ENCODE results near the gene CLEC2A. TPM values are rescaled to one million over a fixed set of nuclear protein-coding genes. Genes with fewer than 3 reads are reported as not detected.

Gene CLEC2A
- total RNA-seq, 5 donors from 2014 or later (not counting 1 experiment from before 2014, with no cell fraction given), result not detected

GRCh38 chr12:9919443-9919842, 12.7 kb downstream of the CLEC2A start:
- Mint-ChIP-seq H3K4me1 (peaks cover 10 to 19% (median 12%) of the 10 kb centered on the region in 3 donors), H3K27ac (no peak overlapping the region), H3K4me3 (no peak overlapping the region), H3K27me3 (peaks cover 2 to 3% of the 10 kb centered on the region in 2 donors), H3K36me3 (no peaks in the 10 kb centered on the region), H3K9me3 (no peaks in the 10 kb centered on the region)
- ChIA-PET POLR2A (no interaction called here), CTCF (interaction anchor here in 1 of 2 donors (1.4 kb wide), 1 partner anchor 106 kb away, joined by 3 read pairs; no protein-coding TSS in a partner anchor)
- Histone ChIP-seq H3K4me1 (ENCODE audit: control insufficient read depth in 1 of 2, extremely low read depth in 1 of 2, insufficient read depth in 2 of 2, low read length in 2 of 2) (peaks cover 0 to 2% of the 10 kb centered on the region in 2 experiments), H3K36me3 (ENCODE audit: control insufficient read depth in 2 of 2, extremely low read depth in 1 of 2, insufficient read depth in 1 of 2, low read length in 1 of 2) (no peaks in the 10 kb centered on the region), H3K9me3 (no peaks in the 10 kb centered on the region), H3K4me3 (ENCODE audit: control insufficient read depth in 1 of 2, extremely low read depth in 1 of 2, low read length in 1 of 2) (no peak overlapping the region), H3K27me3 (replicated peaks in 1 of 2; ENCODE audit: control insufficient read depth in 2 of 2, extremely low read depth in 1 of 2, insufficient read depth in 2 of 2, low read length in 1 of 2) (peaks cover 0 to 12% of the 10 kb centered on the region in 2 experiments), H3K27ac (ENCODE audit: low read length) (no peak overlapping the region)
- no CpG with 5 or more reads among the region's 3 CpGs for WGBS (ENCODE audit: insufficient coverage)
- ATAC-seq (replicated peaks in 1 of 4) (no peak), DNase-seq (no peak)

- Mint-ChIP-seq H3K9me3 (peaks cover 10 to 24% (median 21%) of the 10 kb centered on the region in 3 donors), H3K27ac (no peak overlapping the region), H3K36me3 (peaks cover 4% of the 10 kb centered on the region), H3K4me1 (peaks cover 26 to 32% (median 27%) of the 10 kb centered on the region in 3 donors), H3K27me3 (no peaks in the 10 kb centered on the region), H3K4me3 (no peak overlapping the region)
- DNase-seq (no peak), ATAC-seq (replicated peaks in 1 of 4) (no peak)
- POLR2A ChIA-PET, result no interaction called here
- Histone ChIP-seq H3K9me3 (peaks cover 4% of the 10 kb centered on the region), H3K4me3 (ENCODE audit: control insufficient read depth in 1 of 2, extremely low read depth in 1 of 2, low read length in 1 of 2) (no peak overlapping the region), H3K27ac (ENCODE audit: low read length) (no peak overlapping the region), H3K36me3 (ENCODE audit: control insufficient read depth in 2 of 2, extremely low read depth in 1 of 2, insufficient read depth in 1 of 2, low read length in 1 of 2) (no peaks in the 10 kb centered on the region), H3K27me3 (replicated peaks in 1 of 2; ENCODE audit: control insufficient read depth in 2 of 2, extremely low read depth in 1 of 2, insufficient read depth in 2 of 2, low read length in 1 of 2) (no peaks in the 10 kb centered on the region), H3K4me1 (ENCODE audit: control insufficient read depth in 1 of 2, extremely low read depth in 1 of 2, insufficient read depth in 2 of 2, low read length in 2 of 2) (peaks cover 0 to 9% of the 10 kb centered on the region in 2 experiments)
- CTCF ChIA-PET, result interaction anchor here in 1 of 2 donors (0.5 kb wide), 1 partner anchor 229 kb away, joined by 3 read pairs; no protein-coding TSS in a partner anchor
Measured at GRCh38 chr12:9911708-9912107, 20.5 kb downstream of the CLEC2A start.

GRCh38 chr12:9910716-9911421, 21.3 kb downstream of the CLEC2A start:
- POLR2A ChIA-PET, result interaction anchor here in 1 of 2 donors (0.5 kb wide), 1 partner anchor 14 kb away, joined by 11 read pairs; no protein-coding TSS in a partner anchor
- no peaks in the 10 kb centered on the region for H3K36me3 ChIP-seq (ENCODE audit: control insufficient read depth in 2 of 2, extremely low read depth in 1 of 2, insufficient read depth in 1 of 2, low read length in 1 of 2)

GRCh38 chr12:9909724-9910123, 22.4 kb downstream of the CLEC2A start:
- no peak for ATAC-seq (replicated peaks in 1 of 4)
- H3K27me3 Mint-ChIP-seq, result no peaks in the 10 kb centered on the region
- peaks cover 4% of the 10 kb centered on the region for H3K36me3 Mint-ChIP-seq
- H3K27ac ChIP-seq (ENCODE audit: low read length), result no peak overlapping the region
- peaks cover 4% of the 10 kb centered on the region for H3K9me3 ChIP-seq
- H3K4me1 Mint-ChIP-seq, result peaks cover 38 to 46% (median 40%) of the 10 kb centered on the region in 3 donors
- no peaks in the 10 kb centered on the region for H3K27me3 ChIP-seq (replicated peaks in 1 of 2; ENCODE audit: control insufficient read depth in 2 of 2, extremely low read depth in 1 of 2, insufficient read depth in 2 of 2, low read length in 1 of 2)
- peaks cover 7 to 17% of the 10 kb centered on the region in 2 experiments for H3K4me1 ChIP-seq (ENCODE audit: control insufficient read depth in 1 of 2, extremely low read depth in 1 of 2, insufficient read depth in 2 of 2, low read length in 2 of 2)
- POLR2A ChIA-PET, result interaction anchor here in 1 of 2 donors (0.6 kb wide), 1 partner anchor 262 kb away, joined by 3 read pairs; no protein-coding TSS in a partner anchor
- H3K36me3 ChIP-seq (ENCODE audit: control insufficient read depth in 2 of 2, extremely low read depth in 1 of 2, insufficient read depth in 1 of 2, low read length in 1 of 2), result no peaks in the 10 kb centered on the region
- H3K4me3 Mint-ChIP-seq, result no peak overlapping the region
- peak overlapping the region in 1 of 2 donors; percentile 28 for H3K27ac Mint-ChIP-seq
- peaks cover 10 to 24% (median 21%) of the 10 kb centered on the region in 3 donors for H3K9me3 Mint-ChIP-seq
- H3K4me3 ChIP-seq (ENCODE audit: control insufficient read depth in 1 of 2, extremely low read depth in 1 of 2, low read length in 1 of 2), result no peak overlapping the region
- CTCF ChIA-PET, result interaction anchor here (0.6 to 1.1 kb wide), 4 partner anchors 12 to 293 kb away, joined by 3 to 5 read pairs (median 4); no protein-coding TSS in a partner anchor
- no peak for DNase-seq

More at GRCh38 chr12:9910716-9911421, 21.3 kb downstream of the CLEC2A start:
- DNase-seq (no peak), ATAC-seq (replicated peaks in 1 of 4) (no peak)
- Histone ChIP-seq H3K9me3 (peaks cover 4% of the 10 kb centered on the region), H3K27ac (ENCODE audit: low read length) (no peak overlapping the region), H3K4me1 (ENCODE audit: control insufficient read depth in 1 of 2, extremely low read depth in 1 of 2, insufficient read depth in 2 of 2, low read length in 2 of 2) (peaks cover 7 to 17% of the 10 kb centered on the region in 2 experiments), H3K27me3 (replicated peaks in 1 of 2; ENCODE audit: control insufficient read depth in 2 of 2, extremely low read depth in 1 of 2, insufficient read depth in 2 of 2, low read length in 1 of 2) (no peaks in the 10 kb centered on the region), H3K4me3 (ENCODE audit: control insufficient read depth in 1 of 2, extremely low read depth in 1 of 2, low read length in 1 of 2) (no peak overlapping the region)
- CTCF ChIA-PET, result no interaction called here
- 100% methylated on average over 3 of the region's 7 CpGs for WGBS (ENCODE audit: insufficient coverage)
- H3K4me1 Mint-ChIP-seq, result peaks cover 34 to 40% (median 35%) of the 10 kb centered on the region in 3 donors
- H3K27me3 Mint-ChIP-seq, result no peaks in the 10 kb centered on the region
- H3K27ac Mint-ChIP-seq, result peak overlapping the region in 1 of 2 donors; percentile 74
- H3K4me3 Mint-ChIP-seq, result no peak overlapping the region
- peaks cover 10 to 24% (median 21%) of the 10 kb centered on the region in 3 donors for H3K9me3 Mint-ChIP-seq
- H3K36me3 Mint-ChIP-seq, result peaks cover 4% of the 10 kb centered on the region

GRCh38 chr12:9908350-9908749, 23.8 kb downstream of the CLEC2A start:
- Histone ChIP-seq H3K4me1 (ENCODE audit: control insufficient read depth in 1 of 2, extremely low read depth in 1 of 2, insufficient read depth in 2 of 2, low read length in 2 of 2) (peaks cover 7 to 17% of the 10 kb centered on the region in 2 experiments), H3K36me3 (ENCODE audit: control insufficient read depth in 2 of 2, extremely low read depth in 1 of 2, insufficient read depth in 1 of 2, low read length in 1 of 2) (no peaks in the 10 kb centered on the region), H3K4me3 (ENCODE audit: control insufficient read depth in 1 of 2, extremely low read depth in 1 of 2, low read length in 1 of 2) (no peak overlapping the region), H3K9me3 (peaks cover 4% of the 10 kb centered on the region), H3K27ac (ENCODE audit: low read length) (no peak overlapping the region), H3K27me3 (replicated peaks in 1 of 2; ENCODE audit: control insufficient read depth in 2 of 2, extremely low read depth in 1 of 2, insufficient read depth in 2 of 2, low read length in 1 of 2) (no peaks in the 10 kb centered on the region)
- Mint-ChIP-seq H3K9me3 (peaks cover 10 to 26% (median 21%) of the 10 kb centered on the region in 3 donors), H3K4me1 (peaks cover 38 to 46% (median 40%) of the 10 kb centered on the region in 3 donors), H3K36me3 (peaks cover 9% of the 10 kb centered on the region), H3K4me3 (no peak overlapping the region), H3K27me3 (no peaks in the 10 kb centered on the region), H3K27ac (no peak overlapping the region)
- DNase-seq (no peak), ATAC-seq (replicated peaks in 1 of 4) (no peak)
- ChIA-PET POLR2A (no interaction called here), CTCF (no interaction called here)
- WGBS (ENCODE audit: insufficient coverage), result no CpG with 5 or more reads among the region's 4 CpGs

- Mint-ChIP-seq H3K9me3 (peaks cover 10 to 30% (median 24%) of the 10 kb centered on the region in 3 donors), H3K4me1 (peaks cover 37 to 44% (median 39%) of the 10 kb centered on the region in 3 donors), H3K27ac (no peak overlapping the region), H3K27me3 (no peaks in the 10 kb centered on the region), H3K4me3 (no peak overlapping the region), H3K36me3 (peaks cover 15% of the 10 kb centered on the region)
- CTCF ChIA-PET, result interaction anchor here (0.5 to 1.4 kb wide), 3 partner anchors 41 to 280 kb away, joined by 3 to 6 read pairs (median 4); no protein-coding TSS in a partner anchor
- Histone ChIP-seq H3K9me3 (peaks cover 2% of the 10 kb centered on the region), H3K27ac (ENCODE audit: low read length) (no peak overlapping the region), H3K36me3 (ENCODE audit: control insufficient read depth in 2 of 2, extremely low read depth in 1 of 2, insufficient read depth in 1 of 2, low read length in 1 of 2) (peaks cover 0 to 2% of the 10 kb centered on the region in 2 donors), H3K4me3 (ENCODE audit: control insufficient read depth in 1 of 2, extremely low read depth in 1 of 2, low read length in 1 of 2) (no peak overlapping the region), H3K27me3 (replicated peaks in 1 of 2; ENCODE audit: control insufficient read depth in 2 of 2, extremely low read depth in 1 of 2, insufficient read depth in 2 of 2, low read length in 1 of 2) (no peaks in the 10 kb centered on the region), H3K4me1 (ENCODE audit: control insufficient read depth in 1 of 2, extremely low read depth in 1 of 2, insufficient read depth in 2 of 2, low read length in 2 of 2) (peaks cover 7 to 17% of the 10 kb centered on the region in 2 experiments)
- WGBS (ENCODE audit: insufficient coverage), result 100% methylated on average over 4 of the region's 7 CpGs
- no peak for ATAC-seq (replicated peaks in 1 of 4)
- POLR2A ChIA-PET, result no interaction called here
- DNase-seq, result no peak
Measured at GRCh38 chr12:9907769-9908168, 24.4 kb downstream of the CLEC2A start.
